Gastrocnemius medialis (tissue), 4 donors: ENCODE measurements around the gene KCNK4. TPM values are rescaled to one million over a fixed set of nuclear protein-coding genes. Genes with fewer than 3 reads are reported as not detected.

Source experiments
- ATAC-seq, 2 donors: fragments of 150-250 bp; one replicate each; pipeline ENCODE4 v1.9.1; 2016
- DNase-seq, 2 donors: peaks; one replicate each; pipeline ENCODE4 v3.0.0-alpha.2; 2019
- H3K27ac ChIP-seq, 4 donors: fragments of 200-600 bp; sonication (generic); 1 replicate in 1 of 4; 2 replicates in 3 of 4; pipeline ENCODE4 v1.5.1; 2016 to 2018; ENCODE audit warnings: mild to moderate bottlenecking in 2 of 4, moderate library complexity in 1 of 4
- H3K27me3 ChIP-seq, 3 donors: fragments of 200-600 bp; sonication (generic) in 2 of 3; 1 replicate in 1 of 3; 2 replicates in 2 of 3; pipeline versions ENCODE4 v1.5.1 to v1.6.0; 2016 to 2019; ENCODE audit warnings: mild to moderate bottlenecking in 1 of 3, moderate library complexity in 1 of 3
- H3K36me3 ChIP-seq, 2 donors: fragments of 200-600 bp; sonication (generic) in 1 of 2; one replicate each; pipeline ENCODE4 v1.5.1; 2017 to 2018
- H3K4me1 ChIP-seq, 2 donors: fragments of 200-600 bp; sonication (generic) in 1 of 2; one replicate each; pipeline ENCODE4 v1.5.1; 2016 to 2017; ENCODE audit warnings: mild to moderate bottlenecking in 2 of 2
- H3K4me3 ChIP-seq, 4 donors: fragments of 200-600 bp; sonication (generic) in 3 of 4; 1 replicate in 1 of 4; 2 replicates in 3 of 4; pipeline ENCODE4 v1.5.1; 2016 to 2019; ENCODE audit warnings: mild to moderate bottlenecking in 2 of 4
- H3K9me3 ChIP-seq, 3 donors: fragments of 200-600 bp; sonication (generic) in 2 of 3; 1 replicate in 1 of 3; 2 replicates in 2 of 3; pipeline ENCODE4 v1.5.1; 2016 to 2019
- POLR2A ChIP-seq, 2 donors: fragments of 450-650 bp; IDR thresholded peaks; one replicate each; pipeline ENCODE4 v1.6.1; 2017; ENCODE audit warnings: antibody characterized with exemption in 2 of 2, mild to moderate bottlenecking in 2 of 2, moderate library complexity in 2 of 2
- in situ Hi-C, 4 donors: fragments of 200-750 bp; cut with MboI; loops; one replicate each; pipeline versions ENCODE4 v1.15.0 to v1.8.0; 2017; ENCODE audit warnings: low sequenced_read_pairs in 4 of 4
- intact Hi-C: fragments of 100-400 bp; cut with DNase I; formaldehyde crosslinking; loops from one replicate; pipeline ENCODE4 v1.15.1; 2023; ENCODE audit warnings: low total_unique reads
- total RNA-seq, 4 donors: library from RNA; depleted of rRNA; stranded (reverse); fragments of >200 nt; gene quantifications; one replicate each; pipeline versions ENCODE4 v1.1.0 to v1.2.3, GENCODE V29; 2016
- TF ChIP-seq, protein P1 (sequence below), 5 experiments: fragments of 450-650 bp in 3 of 5; fragments of 200-600 bp in 2 of 5; sonication (generic) in 2 of 5; IDR thresholded peaks in 4 of 5; conservative IDR thresholded peaks in 1 of 5; 1 replicate in 4 of 5; 2 replicates in 1 of 5; pipeline ENCODE4 v1.5.1; 2016 to 2019; ENCODE audit warnings: antibody characterized with exemption in 5 of 5, mild to moderate bottlenecking in 3 of 5, moderate library complexity in 3 of 5

Gene KCNK4
- total RNA-seq, 4 donors from 2014 or later, result not detected

DNA sequence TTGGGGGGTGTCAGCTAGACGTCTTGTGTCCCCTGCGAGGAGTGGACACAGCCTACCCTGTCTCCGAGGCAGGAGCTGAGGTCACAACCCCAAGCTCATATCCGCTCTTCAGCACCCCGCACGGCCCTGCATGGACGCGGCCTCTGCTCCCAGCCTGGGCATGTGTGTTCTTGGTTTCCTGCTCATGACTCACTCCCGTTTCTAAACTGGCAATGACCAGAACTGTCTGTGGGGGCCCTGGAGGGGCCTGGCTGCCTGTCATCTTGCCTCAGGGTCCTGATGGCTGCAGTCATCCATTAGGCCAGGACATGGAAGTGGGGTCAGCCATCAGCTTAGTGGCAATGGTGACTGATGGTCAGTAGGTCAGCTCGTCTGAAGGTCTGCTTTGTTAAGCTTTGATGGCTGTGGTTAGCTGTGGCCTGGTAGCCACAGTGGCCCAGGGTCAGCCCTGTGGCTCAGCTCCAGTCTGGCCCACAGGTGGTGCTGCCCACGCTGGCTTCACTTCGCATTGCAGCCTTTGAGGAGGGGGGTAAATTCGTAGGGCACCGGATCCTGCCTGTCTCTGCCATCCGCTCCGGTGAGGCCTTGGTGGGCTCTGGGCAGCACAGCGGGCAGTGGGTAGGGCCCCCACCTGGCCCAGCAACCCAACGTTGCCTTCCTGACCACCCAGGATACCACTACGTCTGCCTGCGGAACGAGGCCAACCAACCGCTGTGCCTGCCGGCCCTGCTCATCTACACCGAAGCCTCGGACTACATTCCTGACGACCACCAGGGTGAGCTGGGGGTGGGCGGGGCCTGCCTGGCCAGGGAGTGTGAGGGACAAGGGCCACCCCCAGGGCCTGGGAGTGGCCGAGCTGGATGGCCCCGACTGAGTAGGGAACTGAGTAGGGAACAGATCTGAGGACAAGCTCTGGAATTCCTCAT lies 27.8 kb upstream of the KCNK4 start:
- Histone ChIP-seq H3K27ac (no peak overlapping the region), H3K4me1 (peaks cover 7% of the 10 kb centered on the region in 2 donors), H3K4me3 (no peak overlapping the region), H3K36me3 (peaks cover 0 to 37% of the 10 kb centered on the region in 2 donors), H3K9me3 (no peaks in the 10 kb centered on the region), H3K27me3 (no peaks in the 10 kb centered on the region)
- TF ChIP-seq, protein P1, sequence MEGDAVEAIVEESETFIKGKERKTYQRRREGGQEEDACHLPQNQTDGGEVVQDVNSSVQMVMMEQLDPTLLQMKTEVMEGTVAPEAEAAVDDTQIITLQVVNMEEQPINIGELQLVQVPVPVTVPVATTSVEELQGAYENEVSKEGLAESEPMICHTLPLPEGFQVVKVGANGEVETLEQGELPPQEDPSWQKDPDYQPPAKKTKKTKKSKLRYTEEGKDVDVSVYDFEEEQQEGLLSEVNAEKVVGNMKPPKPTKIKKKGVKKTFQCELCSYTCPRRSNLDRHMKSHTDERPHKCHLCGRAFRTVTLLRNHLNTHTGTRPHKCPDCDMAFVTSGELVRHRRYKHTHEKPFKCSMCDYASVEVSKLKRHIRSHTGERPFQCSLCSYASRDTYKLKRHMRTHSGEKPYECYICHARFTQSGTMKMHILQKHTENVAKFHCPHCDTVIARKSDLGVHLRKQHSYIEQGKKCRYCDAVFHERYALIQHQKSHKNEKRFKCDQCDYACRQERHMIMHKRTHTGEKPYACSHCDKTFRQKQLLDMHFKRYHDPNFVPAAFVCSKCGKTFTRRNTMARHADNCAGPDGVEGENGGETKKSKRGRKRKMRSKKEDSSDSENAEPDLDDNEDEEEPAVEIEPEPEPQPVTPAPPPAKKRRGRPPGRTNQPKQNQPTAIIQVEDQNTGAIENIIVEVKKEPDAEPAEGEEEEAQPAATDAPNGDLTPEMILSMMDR (IDR thresholded peaks at IDR 0.05 in 4 of 5, conservative IDR thresholded peaks at IDR 0.05 in 1 of 5), result no peak
- no peak for TF ChIP-seq POLR2A (IDR thresholded peaks at IDR 0.05)
- no peak for DNase-seq
- intact Hi-C loops (no loop called here), in situ Hi-C loops (no loop called here)
- no peak for ATAC-seq

DNA sequence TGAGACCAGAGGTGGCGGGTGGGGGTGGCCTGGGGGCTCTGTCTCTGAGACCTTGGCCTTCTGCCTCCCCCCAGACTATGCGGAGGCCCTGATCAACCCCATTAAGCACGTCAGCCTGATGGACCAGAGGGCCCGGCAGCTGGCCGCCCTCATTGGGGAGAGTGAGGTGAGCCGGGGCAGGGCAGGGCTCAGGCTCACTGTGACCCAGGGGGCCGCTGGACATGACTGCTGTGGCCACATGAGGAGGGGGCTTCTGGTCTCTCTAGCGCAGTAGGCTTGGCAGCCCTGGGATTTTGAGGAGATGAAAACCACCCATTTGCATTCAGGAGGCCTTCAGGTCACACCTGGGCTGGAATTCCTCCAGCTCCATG lies 27.2 kb upstream of the KCNK4 start:
- in situ Hi-C loops, result no loop called here
- peaks cover 0 to 30% of the 10 kb centered on the region in 2 donors for H3K36me3 ChIP-seq
- H3K27me3 ChIP-seq, result no peaks in the 10 kb centered on the region

DNA sequence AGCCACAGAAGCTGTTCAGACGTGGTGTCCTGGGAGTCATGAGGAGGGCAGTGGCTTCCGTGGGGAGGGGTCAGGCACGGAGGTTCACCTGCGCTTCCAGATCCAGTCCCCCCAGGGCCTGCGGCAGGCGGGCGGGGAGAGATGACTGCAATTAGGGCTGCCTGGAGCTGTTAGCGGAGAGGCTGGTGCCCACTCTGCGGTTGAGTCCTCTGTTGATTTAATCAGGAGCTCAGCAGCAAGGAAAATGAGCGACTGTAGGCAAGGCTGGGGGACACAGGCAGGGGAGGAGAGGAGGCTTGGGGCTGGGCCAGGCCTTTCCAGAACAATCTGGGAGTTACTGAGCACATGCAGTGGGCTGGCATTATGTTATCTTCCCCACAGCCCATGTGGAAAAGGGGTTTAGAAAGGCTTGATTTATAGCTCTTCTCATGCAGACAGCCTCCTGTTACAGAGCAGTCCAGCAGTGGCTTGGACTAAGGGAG lies 26.7 kb upstream of the KCNK4 start:
- ATAC-seq, result no peak
- H3K4me1 ChIP-seq, result peaks cover 14 to 16% of the 10 kb centered on the region in 2 donors

More for the DNA sequence above, 27.2 kb upstream of the KCNK4 start:
- H3K9me3 ChIP-seq, result no peaks in the 10 kb centered on the region
- no peak for TF ChIP-seq POLR2A (IDR thresholded peaks at IDR 0.05)
- TF ChIP-seq, protein P1 (IDR thresholded peaks at IDR 0.05 in 4 of 5, conservative IDR thresholded peaks at IDR 0.05 in 1 of 5), result no peak
- H3K4me1 ChIP-seq, result peaks cover 14% of the 10 kb centered on the region in 2 donors
- no peak for DNase-seq
- intact Hi-C loops, result no loop called here
- no peak overlapping the region for H3K27ac ChIP-seq
- no peak overlapping the region for H3K4me3 ChIP-seq
- ATAC-seq, result no peak

DNA sequence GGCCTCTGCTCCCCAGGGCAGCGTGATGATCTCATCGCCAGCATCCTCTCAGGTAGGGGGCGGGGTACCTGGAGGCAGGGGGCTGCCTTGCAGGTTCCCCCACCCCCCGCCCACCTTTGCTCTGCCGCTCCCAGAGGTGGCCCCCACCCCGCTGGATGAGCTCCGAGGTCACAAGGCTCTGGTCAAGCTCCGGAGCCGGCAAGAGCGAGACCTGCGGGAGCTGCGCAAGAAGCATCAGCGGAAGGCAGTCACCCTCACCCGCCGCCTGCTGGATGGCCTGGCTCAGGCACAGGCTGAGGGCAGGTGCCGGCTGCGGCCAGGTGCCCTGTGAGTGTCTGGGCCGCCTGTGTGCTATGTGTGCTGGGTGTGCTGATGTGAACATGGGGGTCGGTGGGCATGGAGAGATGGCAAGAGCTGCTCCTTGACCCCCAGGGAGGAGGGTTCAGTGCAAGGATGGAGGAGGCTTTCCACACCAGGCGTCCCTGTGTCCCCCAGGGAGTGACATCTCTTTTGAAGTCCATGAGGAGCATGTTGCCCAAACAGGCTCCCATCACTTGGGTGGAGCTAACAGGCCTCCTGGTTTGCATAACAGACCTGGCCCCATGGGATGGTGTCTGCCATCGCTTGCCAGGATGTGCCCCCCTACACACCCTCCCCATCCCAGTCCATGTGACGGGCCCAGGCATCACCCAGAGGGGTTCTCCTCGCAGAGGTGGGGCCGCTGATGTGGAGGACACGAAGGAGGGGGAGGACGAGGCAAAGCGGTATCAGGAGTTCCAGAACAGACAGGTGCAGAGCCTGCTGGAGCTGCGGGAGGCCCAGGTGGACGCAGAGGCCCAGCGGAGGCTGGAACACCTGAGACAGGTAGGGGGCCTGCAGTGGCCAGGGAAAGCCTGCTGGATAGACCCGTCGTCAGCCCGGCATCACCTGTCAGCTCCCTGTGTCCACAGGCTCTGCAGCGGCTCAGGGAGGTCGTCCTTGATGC lies 25.6 kb upstream of the KCNK4 start:
- DNase-seq, result no peak
- Histone ChIP-seq H3K4me1 (peaks cover 14 to 16% of the 10 kb centered on the region in 2 donors), H3K36me3 (peaks cover 0 to 24% of the 10 kb centered on the region in 2 donors), H3K9me3 (no peaks in the 10 kb centered on the region), H3K4me3 (no peak overlapping the region), H3K27ac (no peak overlapping the region), H3K27me3 (no peaks in the 10 kb centered on the region)
- no peak for ATAC-seq
- intact Hi-C loops, result no loop called here
- in situ Hi-C loops, result no loop called here
- no peak for TF ChIP-seq POLR2A (IDR thresholded peaks at IDR 0.05)
- TF ChIP-seq, protein P1 (IDR thresholded peaks at IDR 0.05 in 4 of 5, conservative IDR thresholded peaks at IDR 0.05 in 1 of 5), result no peak

More for the DNA sequence above, 26.7 kb upstream of the KCNK4 start:
- DNase-seq, result no peak
- Histone ChIP-seq H3K4me3 (no peak overlapping the region), H3K27ac (no peak overlapping the region), H3K9me3 (no peaks in the 10 kb centered on the region), H3K27me3 (no peaks in the 10 kb centered on the region), H3K36me3 (peaks cover 0 to 25% of the 10 kb centered on the region in 2 donors)
- in situ Hi-C loops, result no loop called here
- no peak for TF ChIP-seq POLR2A (IDR thresholded peaks at IDR 0.05)
- TF ChIP-seq, protein P1 (IDR thresholded peaks at IDR 0.05 in 4 of 5, conservative IDR thresholded peaks at IDR 0.05 in 1 of 5), result no peak
- intact Hi-C loops, result no loop called here
